Ovary (tissue), 3 donors: Measurements from ENCODE around the gene PSMB7.

Experiments used
- POLR2A ChIP-seq: fragments of 450-650 bp; IDR thresholded peaks from one replicate; pipeline ENCODE4 v1.6.1; 2017; ENCODE audit warnings: antibody characterized with exemption, mild to moderate bottlenecking, moderate library complexity
- TF ChIP-seq, protein P1 (sequence below), 3 donors: fragments of 450-650 bp in 2 of 3; fragments of 200-600 bp in 1 of 3; IDR thresholded peaks; one replicate each; pipeline versions ENCODE4 v1.5.1 to v1.8.0; 2016 to 2022; ENCODE audit warnings: antibody characterized with exemption in 3 of 3, mild to moderate bottlenecking in 1 of 3
- donor health status: DM: no; HTN: no; CAD: no.

DNA sequence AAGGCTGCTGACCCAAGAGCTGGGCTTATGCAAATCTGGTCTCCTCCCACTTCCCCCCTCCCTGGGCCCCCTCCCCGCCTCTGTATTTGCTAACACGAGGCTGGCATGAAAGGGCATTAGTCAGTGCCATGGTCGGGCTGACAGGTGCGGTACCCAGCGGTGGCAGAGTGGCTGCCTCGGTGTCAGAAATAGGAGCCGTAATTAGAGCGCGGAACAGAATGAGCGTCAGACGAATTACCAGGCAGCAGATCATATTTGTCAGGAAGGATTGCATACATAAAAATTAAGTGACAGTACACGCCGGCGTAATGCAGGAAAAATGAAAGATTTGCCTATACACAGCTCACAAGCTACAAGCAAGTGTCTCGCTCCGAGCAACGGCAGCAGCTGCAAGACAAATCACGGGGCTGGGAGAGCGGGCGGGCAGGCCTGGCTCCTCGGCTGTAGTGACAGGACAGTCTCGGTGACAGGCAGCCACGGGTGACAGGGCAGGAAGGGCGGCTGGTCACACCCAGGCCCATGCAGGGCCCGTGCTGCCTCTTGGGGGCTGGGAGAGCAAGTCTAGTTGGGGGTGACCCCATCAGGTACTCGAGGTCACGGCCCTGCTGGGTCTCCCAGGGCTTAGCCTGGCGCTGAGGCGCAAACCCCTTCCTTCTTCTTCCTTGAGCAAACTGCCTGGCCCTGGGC lies 85.1 kb downstream of the PSMB7 start:
- TF ChIP-seq, protein P1, sequence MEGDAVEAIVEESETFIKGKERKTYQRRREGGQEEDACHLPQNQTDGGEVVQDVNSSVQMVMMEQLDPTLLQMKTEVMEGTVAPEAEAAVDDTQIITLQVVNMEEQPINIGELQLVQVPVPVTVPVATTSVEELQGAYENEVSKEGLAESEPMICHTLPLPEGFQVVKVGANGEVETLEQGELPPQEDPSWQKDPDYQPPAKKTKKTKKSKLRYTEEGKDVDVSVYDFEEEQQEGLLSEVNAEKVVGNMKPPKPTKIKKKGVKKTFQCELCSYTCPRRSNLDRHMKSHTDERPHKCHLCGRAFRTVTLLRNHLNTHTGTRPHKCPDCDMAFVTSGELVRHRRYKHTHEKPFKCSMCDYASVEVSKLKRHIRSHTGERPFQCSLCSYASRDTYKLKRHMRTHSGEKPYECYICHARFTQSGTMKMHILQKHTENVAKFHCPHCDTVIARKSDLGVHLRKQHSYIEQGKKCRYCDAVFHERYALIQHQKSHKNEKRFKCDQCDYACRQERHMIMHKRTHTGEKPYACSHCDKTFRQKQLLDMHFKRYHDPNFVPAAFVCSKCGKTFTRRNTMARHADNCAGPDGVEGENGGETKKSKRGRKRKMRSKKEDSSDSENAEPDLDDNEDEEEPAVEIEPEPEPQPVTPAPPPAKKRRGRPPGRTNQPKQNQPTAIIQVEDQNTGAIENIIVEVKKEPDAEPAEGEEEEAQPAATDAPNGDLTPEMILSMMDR (IDR thresholded peaks at IDR 0.05) = no peak
- no peak for TF ChIP-seq POLR2A
